K562 (cell line): ENCODE results near the gene CDC45. TPM values are rescaled to one million over a fixed set of nuclear protein-coding genes. Genes with fewer than 3 reads are reported as not detected.

Experiments
- ATF7 ChIP-seq: fragments of 450-650 bp; IDR thresholded peaks from 2 replicates; pipeline ENCODE4 v1.7.1; 2014; ENCODE audit warnings: mild to moderate bottlenecking, moderate library complexity
- CXXC5 ChIP-seq: fragments of 250-450 bp; sonication (Bioruptor Pico); IDR thresholded peaks from 2 replicates; pipeline ENCODE4 v1.8.0; 2022; ENCODE audit warnings: inconsistent platforms, mild to moderate bottlenecking, moderate library complexity
- E2F3 ChIP-seq: fragments of 250-450 bp; sonication (Bioruptor Pico); IDR thresholded peaks from 2 replicates; pipeline ENCODE4 v1.4.0; 2020; ENCODE audit warnings: mild to moderate bottlenecking
- E2F8 ChIP-seq: fragments of 450-650 bp; IDR thresholded peaks from 2 replicates; pipeline ENCODE4 v1.7.1; 2018; ENCODE audit warnings: mild to moderate bottlenecking, low read depth; ENCODE audit not compliant: partially characterized antibody
- GABPB1 ChIP-seq: sonication (generic); formaldehyde crosslinking; IDR thresholded peaks from 2 replicates; pipeline ENCODE4 v1.8.0; 2022; ENCODE audit warnings: mild to moderate bottlenecking, missing genetic modification reagents
- MYC ChIP-seq, 2 experiments: fragments of 250-450 bp in 1 of 2; sonication (Bioruptor Pico) in 1 of 2; IDR thresholded peaks; 2 replicates each; pipeline versions ENCODE4 v1.5.1 to v1.6.1; 2012 to 2021; ENCODE audit warnings: low read depth in 2 of 2, borderline replicate concordance in 1 of 2, improper control_type of control experiment in 1 of 2, low read length in 1 of 2, mild to moderate bottlenecking in 1 of 2, moderate library complexity in 1 of 2
- NR0B1 ChIP-seq: fragments of 450-650 bp; IDR thresholded peaks from one replicate; pipeline ENCODE4 v1.6.1; 2018; ENCODE audit warnings: mild to moderate bottlenecking, moderate library complexity; ENCODE audit not compliant: partially characterized antibody
- PHF8 ChIP-seq: fragments of 200-600 bp; sonication (generic); IDR thresholded peaks from 2 replicates; pipeline ENCODE4 v1.6.1; 2012; ENCODE audit warnings: mixed run types, mild to moderate bottlenecking, inconsistent platforms, low read length, moderate library complexity, borderline replicate concordance
- POLR2A ChIP-seq: fragments of 450-650 bp; conservative IDR thresholded peaks from 2 replicates; pipeline ENCODE4 v1.6.1; 2016
- POLR2AphosphoS5 ChIP-seq: IDR thresholded peaks from 2 replicates; pipeline ENCODE4 v1.6.1; 2011; ENCODE audit warnings: mild to moderate bottlenecking, low read depth, low read length, moderate library complexity; ENCODE audit not compliant: control insufficient read depth, insufficient read depth
- POLR2B ChIP-seq: fragments of 450-650 bp; IDR thresholded peaks from 2 replicates; pipeline ENCODE4 v1.6.1; 2018; ENCODE audit warnings: low read depth; ENCODE audit not compliant: partially characterized antibody
- POLR2G ChIP-seq: fragments of 200-400 bp; formaldehyde crosslinking; IDR thresholded peaks from 2 replicates; pipeline ENCODE4 v1.6.1; 2017; ENCODE audit warnings: low read depth, mild to moderate bottlenecking, antibody characterized with exemption, low read length, moderate library complexity
- RAD21 ChIP-seq, 2 experiments: fragments of 250-450 bp in 1 of 2; fragments of 450-650 bp in 1 of 2; sonication (Bioruptor Pico) in 1 of 2; formaldehyde crosslinking in 1 of 2; IDR thresholded peaks in 1 of 2; conservative IDR thresholded peaks in 1 of 2; 2 replicates each; pipeline versions ENCODE4 v1.4.0 to v1.8.0; 2020 to 2022; ENCODE audit warnings: mild to moderate bottlenecking in 2 of 2, moderate library complexity in 1 of 2
- STAG1 ChIP-seq: sonication (generic); formaldehyde crosslinking; IDR thresholded peaks from 2 replicates; pipeline ENCODE4 v1.5.0; 2020; ENCODE audit warnings: missing genetic modification reagents, borderline replicate concordance
- TCF7 ChIP-seq: sonication (generic); IDR thresholded peaks from 2 replicates; pipeline ENCODE4 v1.6.1; 2016; ENCODE audit warnings: antibody characterized with exemption, borderline replicate concordance
- polyA plus RNA-seq, 8 experiments: library from polyadenylated mRNA; depleted of rRNA in 4 of 8; stranded (reverse) in 5 of 8; unstranded in 3 of 8; fragments of >200 nt; fragmentation: Nextera tagmentation in 2 of 8; fragmentation: Illumina TruSeq in 1 of 8; extraction: Ambion mirVana in 2 of 8; extraction: Trizol in 1 of 8; gene quantifications; 2 replicates each; pipeline versions ENCODE4 v1.2.1 to v1.2.3, GENCODE V29; 2011 to 2014; ENCODE audit warnings: inconsistent platforms in 1 of 8, missing spikeins in 1 of 8
- total RNA-seq, 7 experiments: library from RNA; depleted of rRNA in 6 of 7; stranded (reverse); fragments of >200 nt in 6 of 7; fragmentation: Illumina TruSeq in 2 of 7; extraction: Trizol in 2 of 7; gene quantifications; 2 replicates each; pipeline versions ENCODE4 v1.2.1 to v1.2.3, GENCODE V29; 2011 to 2021; ENCODE audit warnings: low replicate concordance in 1 of 7
- TF ChIP-seq, protein P1 (sequence below): fragments of 450-650 bp; formaldehyde crosslinking; IDR thresholded peaks from 2 replicates; pipeline ENCODE4 v1.4.0; 2020; ENCODE audit warnings: mild to moderate bottlenecking, mixed read lengths
- TF ChIP-seq, protein P2 (sequence below), 3 experiments: IDR thresholded peaks in 2 of 3; conservative IDR thresholded peaks in 1 of 3; 2 replicates each; pipeline ENCODE4 v1.5.1; 2011 to 2012; ENCODE audit warnings: low read length in 3 of 3, mild to moderate bottlenecking in 3 of 3, control low read depth in 2 of 3, improper control_type of control experiment in 1 of 3, inconsistent platforms in 1 of 3, low read depth in 1 of 3, mixed read lengths in 1 of 3, moderate library complexity in 1 of 3; ENCODE audit not compliant: insufficient read depth in 2 of 3
- TF ChIP-seq, protein P3 (sequence below): fragments of 250-450 bp; sonication (Bioruptor Pico); IDR thresholded peaks from 2 replicates; pipeline ENCODE4 v1.5.1; 2021; ENCODE audit warnings: mild to moderate bottlenecking

The CDC45 gene
- total and polyA plus RNA-seq, 9 of the 15 experiments (the other 6 are each of a cell fraction or from before 2014, with no cell fraction given): 251 to 580 (median 410) TPM

GRCh38 chr22:19503869-19504268 is 24.1 kb downstream of the CDC45 start (continued):
- TF ChIP-seq MYC (IDR thresholded peaks at IDR 0.05; ENCODE audit: low read depth, low read length): no peak
- 0 out of 2 replicates have a peak, but pooled peaks have one; percentile 43 for TF ChIP-seq MYC (CRISPR knock-in tag; IDR thresholded peaks at IDR 0.05; ENCODE audit: borderline replicate concordance, low read depth)
- 0 out of 4 replicates have a peak, but pooled peaks of 1 of the 2 experiments have one; percentile 4 for TF ChIP-seq RAD21 (CRISPR knock-in tag; conservative IDR thresholded peaks at IDR 0.05 in 1 of 2, IDR thresholded peaks at IDR 0.05 in 1 of 2)
- TF ChIP-seq POLR2AphosphoS5: peak; percentile 71; the same call in 1 of the 2 replicates
- 0 out of 2 replicates have a peak, but pooled peaks have one; percentile 42 for TF ChIP-seq E2F3
- TF ChIP-seq NR0B1: no peak
- peak; percentile 65 for TF ChIP-seq POLR2G
- TF ChIP-seq, protein P1, sequence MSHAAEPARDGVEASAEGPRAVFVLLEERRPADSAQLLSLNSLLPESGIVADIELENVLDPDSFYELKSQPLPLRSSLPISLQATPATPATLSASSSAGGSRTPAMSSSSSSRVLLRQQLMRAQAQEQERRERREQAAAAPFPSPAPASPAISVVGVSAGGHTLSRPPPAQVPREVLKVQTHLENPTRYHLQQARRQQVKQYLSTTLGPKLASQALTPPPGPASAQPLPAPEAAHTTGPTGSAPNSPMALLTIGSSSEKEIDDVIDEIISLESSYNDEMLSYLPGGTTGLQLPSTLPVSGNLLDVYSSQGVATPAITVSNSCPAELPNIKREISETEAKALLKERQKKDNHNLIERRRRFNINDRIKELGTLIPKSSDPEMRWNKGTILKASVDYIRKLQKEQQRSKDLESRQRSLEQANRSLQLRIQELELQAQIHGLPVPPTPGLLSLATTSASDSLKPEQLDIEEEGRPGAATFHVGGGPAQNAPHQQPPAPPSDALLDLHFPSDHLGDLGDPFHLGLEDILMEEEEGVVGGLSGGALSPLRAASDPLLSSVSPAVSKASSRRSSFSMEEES (CRISPR knock-in tag): no peak
- TF ChIP-seq E2F8: peak; percentile 32
- peak; percentile 71 for TF ChIP-seq POLR2A
- TF ChIP-seq, protein P2, sequence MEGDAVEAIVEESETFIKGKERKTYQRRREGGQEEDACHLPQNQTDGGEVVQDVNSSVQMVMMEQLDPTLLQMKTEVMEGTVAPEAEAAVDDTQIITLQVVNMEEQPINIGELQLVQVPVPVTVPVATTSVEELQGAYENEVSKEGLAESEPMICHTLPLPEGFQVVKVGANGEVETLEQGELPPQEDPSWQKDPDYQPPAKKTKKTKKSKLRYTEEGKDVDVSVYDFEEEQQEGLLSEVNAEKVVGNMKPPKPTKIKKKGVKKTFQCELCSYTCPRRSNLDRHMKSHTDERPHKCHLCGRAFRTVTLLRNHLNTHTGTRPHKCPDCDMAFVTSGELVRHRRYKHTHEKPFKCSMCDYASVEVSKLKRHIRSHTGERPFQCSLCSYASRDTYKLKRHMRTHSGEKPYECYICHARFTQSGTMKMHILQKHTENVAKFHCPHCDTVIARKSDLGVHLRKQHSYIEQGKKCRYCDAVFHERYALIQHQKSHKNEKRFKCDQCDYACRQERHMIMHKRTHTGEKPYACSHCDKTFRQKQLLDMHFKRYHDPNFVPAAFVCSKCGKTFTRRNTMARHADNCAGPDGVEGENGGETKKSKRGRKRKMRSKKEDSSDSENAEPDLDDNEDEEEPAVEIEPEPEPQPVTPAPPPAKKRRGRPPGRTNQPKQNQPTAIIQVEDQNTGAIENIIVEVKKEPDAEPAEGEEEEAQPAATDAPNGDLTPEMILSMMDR (IDR thresholded peaks at IDR 0.05 in 2 of 3, conservative IDR thresholded peaks at IDR 0.05 in 1 of 3; ENCODE audit: insufficient read depth in 2 of 3, low read depth in 1 of 3, low read length in 3 of 3): peak; percentile 29 to 41 (median 37); a peak in 4 of 6 replicates
- TF ChIP-seq POLR2B: peak; percentile 65
- TF ChIP-seq TCF7: no peak
- TF ChIP-seq ATF7: no peak
- 0 out of 2 replicates have a peak, but pooled peaks have one; percentile 12 for TF ChIP-seq GABPB1 (CRISPR knock-in tag)
- TF ChIP-seq PHF8: 0 out of 2 replicates have a peak, but pooled peaks have one; percentile 2
- TF ChIP-seq STAG1 (CRISPR knock-in tag): no peak
- TF ChIP-seq, protein P3, sequence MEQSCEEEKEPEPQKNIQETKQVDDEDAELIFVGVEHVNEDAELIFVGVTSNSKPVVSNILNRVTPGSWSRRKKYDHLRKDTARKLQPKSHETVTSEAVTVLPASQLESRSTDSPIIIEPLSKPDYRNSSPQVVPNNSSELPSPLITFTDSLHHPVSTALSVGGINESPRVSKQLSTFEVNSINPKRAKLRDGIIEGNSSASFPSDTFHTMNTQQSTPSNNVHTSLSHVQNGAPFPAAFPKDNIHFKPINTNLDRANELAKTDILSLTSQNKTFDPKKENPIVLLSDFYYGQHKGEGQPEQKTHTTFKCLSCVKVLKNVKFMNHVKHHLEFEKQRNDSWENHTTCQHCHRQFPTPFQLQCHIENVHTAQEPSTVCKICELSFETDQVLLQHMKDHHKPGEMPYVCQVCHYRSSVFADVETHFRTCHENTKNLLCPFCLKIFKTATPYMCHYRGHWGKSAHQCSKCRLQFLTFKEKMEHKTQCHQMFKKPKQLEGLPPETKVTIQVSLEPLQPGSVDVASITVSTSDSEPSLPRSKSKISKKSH (CRISPR knock-in tag): 0 out of 2 replicates have a peak, but pooled peaks have one; percentile 34
- no peak; the same call in 1 of the 2 replicates for TF ChIP-seq CXXC5 (CRISPR knock-in tag)
